NCI-H1092 treated with DMSO at 0.1 percent for 48 hours (cell line): ENCODE results near the gene AEBP2.

Experiments
- DNase-seq: peaks from one replicate; lab custom pipeline; 2025; lab: John Stamatoyannopoulos, UW

The AEBP2 gene

GRCh38 chr12:19553175-19553574 lies 113.9 kb downstream of the AEBP2 start:
- no peak for DNase-seq

- no peak for DNase-seq
These were observed 122.2 kb downstream of the AEBP2 start for GRCh38 chr12:19561411-19561961.
